IPS-20b (cell line): ENCODE data around the gene POMZP3.
"Not testable (repeated sequence)": the region's sequence is repeated elsewhere in the genome, so short reads cannot be mapped to it uniquely, and the experiment has no call there.

Experiments
- H3K27ac ChIP-seq: one replicate; pipeline ENCODE4 v1.5.1; 2013; ENCODE audit warnings: low read length
- H3K27me3 ChIP-seq: 2 replicates; pipeline ENCODE4 v1.6.1; 2013; ENCODE audit warnings: mild to moderate bottlenecking, low read length, inconsistent platforms; ENCODE audit not compliant: insufficient read depth
- H3K36me3 ChIP-seq: 2 replicates; pipeline ENCODE4 v1.6.1; 2013; ENCODE audit warnings: low read depth, mild to moderate bottlenecking, inconsistent platforms, low read length, moderate library complexity; ENCODE audit not compliant: insufficient read depth
- H3K4me1 ChIP-seq: 2 replicates; pipeline ENCODE4 v1.6.1; 2013; ENCODE audit warnings: mild to moderate bottlenecking, control low read depth, inconsistent platforms, low read length, moderate library complexity; ENCODE audit not compliant: insufficient read depth
- H3K4me3 ChIP-seq: 2 replicates; pipeline ENCODE4 v1.5.1; 2013; ENCODE audit warnings: mild to moderate bottlenecking, low read length, inconsistent platforms
- H3K9ac ChIP-seq: 2 replicates; pipeline ENCODE4 v1.6.1; 2013; ENCODE audit warnings: low read depth, mild to moderate bottlenecking, inconsistent platforms, low read length, moderate library complexity
- H3K9me3 ChIP-seq: 2 replicates; pipeline ENCODE4 v1.6.1; 2013; ENCODE audit warnings: mild to moderate bottlenecking, low read depth, low read length, inconsistent platforms; ENCODE audit not compliant: insufficient read depth

POMZP3 gene

DNA sequence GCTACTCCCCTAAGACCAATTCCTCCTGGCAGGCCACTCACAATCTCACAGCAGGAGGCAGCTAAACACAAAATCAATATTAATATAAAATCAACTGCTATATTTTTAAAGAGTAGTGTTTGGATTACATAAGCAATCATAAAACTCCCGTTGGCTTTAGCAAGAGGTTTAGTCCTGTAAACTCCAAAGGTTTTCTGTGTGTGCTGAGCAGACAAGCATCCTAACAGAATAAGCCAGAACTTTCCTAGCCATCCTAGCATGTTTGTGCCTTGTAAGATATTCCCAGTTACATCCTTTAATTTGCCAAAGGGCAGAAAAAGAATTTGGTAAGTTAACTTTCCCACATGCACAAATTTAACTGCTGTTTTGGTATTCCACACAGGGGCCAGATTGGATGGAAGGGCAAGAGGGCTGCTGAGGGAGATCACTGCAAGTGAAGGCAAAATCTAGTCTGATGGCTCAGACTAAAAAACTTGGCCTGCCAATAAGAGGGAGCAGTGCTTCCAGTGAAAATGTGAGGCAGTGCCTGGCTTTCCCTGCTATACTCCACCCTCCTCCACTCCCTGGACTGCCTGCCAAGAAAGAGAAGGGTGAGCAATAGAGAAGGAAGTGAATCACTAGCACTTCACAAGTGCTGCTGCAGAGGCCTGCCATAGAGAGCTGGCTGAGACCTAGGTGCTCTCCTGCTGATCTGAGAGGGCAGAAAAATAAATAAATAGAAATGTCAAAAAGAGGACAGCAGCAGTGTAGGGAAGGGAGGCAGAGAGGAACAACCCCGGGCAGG is 44.0 kb downstream of the POMZP3 start:
- H3K4me1 ChIP-seq, H3K9me3 ChIP-seq, H3K36me3 ChIP-seq, H3K27ac ChIP-seq, H3K9ac ChIP-seq, H3K27me3 ChIP-seq, H3K4me3 ChIP-seq: not testable (repeated sequence)

DNA sequence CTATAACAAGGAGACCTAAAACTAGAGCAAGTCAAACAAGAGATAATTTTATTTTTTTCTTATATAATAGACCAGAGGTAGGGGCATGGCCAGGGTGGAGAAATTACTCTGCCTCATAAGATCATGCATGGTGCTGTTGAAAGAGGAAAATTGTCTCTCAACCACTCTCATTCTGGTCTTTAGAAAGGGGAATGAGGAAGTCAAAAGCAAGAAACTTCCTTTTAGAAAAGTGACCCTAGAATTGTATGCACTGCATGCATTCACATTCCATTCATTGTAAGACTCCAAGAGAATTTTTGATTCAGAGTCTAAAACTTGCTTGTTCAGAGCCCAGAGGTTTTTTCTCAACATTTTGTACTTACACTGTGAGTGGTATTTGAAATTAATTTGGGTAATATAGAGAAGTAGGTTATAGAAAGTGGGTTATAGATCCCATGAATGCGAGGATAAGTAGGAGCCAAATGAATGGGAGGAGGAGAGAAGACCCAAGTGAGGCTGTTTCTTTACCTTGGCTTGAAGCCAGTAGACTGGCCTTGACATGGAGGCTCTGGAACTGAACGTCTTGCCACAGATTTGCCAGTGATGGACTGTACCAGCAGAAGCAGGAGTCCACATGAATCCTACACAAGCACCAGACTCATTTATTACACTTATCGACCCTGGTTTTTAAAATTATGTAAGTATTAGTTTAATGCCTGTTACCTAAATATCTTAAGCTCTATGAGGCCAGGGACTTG is 51.0 kb downstream of the POMZP3 start:
- H3K9ac ChIP-seq, H3K27me3 ChIP-seq, H3K4me3 ChIP-seq, H3K27ac ChIP-seq, H3K4me1 ChIP-seq, H3K36me3 ChIP-seq, H3K9me3 ChIP-seq: not testable (repeated sequence)

DNA sequence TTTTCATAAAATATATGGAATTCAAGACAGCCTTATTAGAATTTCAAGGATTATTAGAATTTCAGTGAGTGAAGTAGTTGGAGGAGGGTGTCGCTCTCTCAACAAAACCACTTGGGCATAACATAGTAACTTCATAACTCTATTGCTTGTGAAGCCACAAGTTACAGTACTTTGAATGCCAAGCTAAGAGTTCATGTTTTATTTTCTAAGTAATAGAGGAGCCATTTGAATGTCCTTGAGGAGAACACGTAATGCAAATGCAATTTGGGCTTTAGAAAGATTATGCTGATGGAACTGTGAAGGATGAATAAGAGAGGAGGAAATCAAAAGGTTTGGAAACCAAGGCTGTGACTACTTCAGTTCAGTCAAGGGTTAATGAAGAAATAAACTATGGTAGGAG is 51.6 kb downstream of the POMZP3 start:
- not testable (repeated sequence) for H3K9me3 ChIP-seq, H3K4me1 ChIP-seq, H3K4me3 ChIP-seq, H3K27me3 ChIP-seq, H3K36me3 ChIP-seq, H3K27ac ChIP-seq, H3K9ac ChIP-seq

DNA sequence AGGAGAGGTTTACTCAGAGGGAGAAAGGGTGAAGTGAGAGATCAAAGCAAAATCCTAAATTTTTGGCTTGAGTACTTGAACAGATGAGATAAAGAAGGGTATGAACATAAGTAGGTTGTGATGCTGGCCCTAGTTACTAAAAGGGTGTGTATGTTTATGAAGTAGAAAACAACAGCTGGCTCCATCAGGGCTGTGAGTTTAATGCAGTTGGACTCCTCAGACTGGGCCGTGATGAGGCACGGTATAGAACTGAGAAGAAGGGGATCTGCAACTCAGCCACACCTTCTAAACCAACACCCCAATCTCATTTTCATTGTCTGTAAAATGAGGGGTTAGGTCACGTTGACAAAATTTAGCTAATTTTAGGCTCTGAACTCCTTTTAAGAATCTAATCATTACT is 54.8 kb downstream of the POMZP3 start:
- not testable (repeated sequence) for H3K9ac ChIP-seq, H3K36me3 ChIP-seq, H3K4me3 ChIP-seq, H3K9me3 ChIP-seq, H3K27ac ChIP-seq, H3K4me1 ChIP-seq, H3K27me3 ChIP-seq

DNA sequence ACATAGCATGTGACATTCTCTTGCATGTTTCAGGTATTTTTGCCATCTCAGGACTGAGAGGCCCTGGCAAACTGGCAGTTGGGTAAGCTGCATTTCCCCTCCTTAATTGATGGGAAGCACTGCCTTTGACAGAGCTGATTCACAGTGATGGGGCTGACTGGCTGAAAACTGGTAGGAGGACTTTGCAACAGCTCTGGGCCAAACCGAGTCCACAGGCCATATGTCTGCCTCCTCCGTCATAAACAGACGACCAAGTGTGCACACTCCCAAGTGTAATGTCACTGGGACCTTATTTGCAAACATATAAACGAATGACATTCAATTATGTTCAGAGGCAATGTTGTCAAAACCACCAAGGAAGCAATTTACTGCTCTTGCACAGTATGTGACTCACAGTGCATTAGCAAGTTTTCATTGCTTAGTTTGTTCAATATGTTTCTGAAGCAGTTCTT is 56.7 kb downstream of the POMZP3 start:
- H3K9ac ChIP-seq, H3K4me1 ChIP-seq, H3K9me3 ChIP-seq, H3K27ac ChIP-seq, H3K36me3 ChIP-seq, H3K4me3 ChIP-seq, H3K27me3 ChIP-seq: not testable (repeated sequence)

DNA sequence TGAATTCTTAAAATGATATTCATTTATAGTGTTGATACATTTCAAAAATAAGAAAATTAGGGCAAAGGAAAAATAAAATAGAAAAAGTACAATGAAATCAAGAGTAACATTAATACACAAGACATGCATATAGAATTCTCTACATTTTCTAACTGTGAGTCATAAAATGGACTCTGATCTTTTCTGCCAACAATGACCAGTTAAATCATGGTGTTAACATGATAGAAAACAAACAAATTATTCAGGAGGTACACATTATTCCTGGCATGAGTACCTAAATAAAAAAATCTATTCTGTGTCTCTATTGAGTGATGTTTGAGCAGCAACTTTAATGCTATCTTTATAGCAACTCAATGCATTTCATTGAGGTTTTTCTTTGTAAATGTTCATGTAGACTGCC is 58.3 kb downstream of the POMZP3 start:
- H3K9me3 ChIP-seq, H3K4me1 ChIP-seq, H3K36me3 ChIP-seq, H3K27me3 ChIP-seq, H3K9ac ChIP-seq, H3K4me3 ChIP-seq, H3K27ac ChIP-seq: not testable (repeated sequence)

DNA sequence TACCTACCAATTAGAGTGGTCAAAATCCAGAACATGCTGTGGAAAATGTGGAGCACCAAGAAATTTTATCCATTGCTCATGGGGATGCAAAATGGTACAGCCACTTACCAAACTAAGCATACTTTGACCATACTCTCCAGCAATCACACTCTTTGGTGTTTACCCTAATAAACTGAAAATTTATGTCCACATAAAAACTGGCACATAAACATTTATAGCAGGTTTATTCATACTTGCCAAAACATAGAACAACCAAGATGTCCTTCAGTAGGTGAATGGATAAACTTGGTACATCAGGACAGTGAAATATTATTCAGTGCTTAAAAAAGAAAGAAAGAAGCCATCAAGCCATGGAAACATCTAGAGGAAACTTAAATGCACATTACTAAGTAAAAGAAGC is 59.3 kb downstream of the POMZP3 start:
- not testable (repeated sequence) for H3K9ac ChIP-seq, H3K4me3 ChIP-seq, H3K9me3 ChIP-seq, H3K27me3 ChIP-seq, H3K27ac ChIP-seq, H3K36me3 ChIP-seq, H3K4me1 ChIP-seq

DNA sequence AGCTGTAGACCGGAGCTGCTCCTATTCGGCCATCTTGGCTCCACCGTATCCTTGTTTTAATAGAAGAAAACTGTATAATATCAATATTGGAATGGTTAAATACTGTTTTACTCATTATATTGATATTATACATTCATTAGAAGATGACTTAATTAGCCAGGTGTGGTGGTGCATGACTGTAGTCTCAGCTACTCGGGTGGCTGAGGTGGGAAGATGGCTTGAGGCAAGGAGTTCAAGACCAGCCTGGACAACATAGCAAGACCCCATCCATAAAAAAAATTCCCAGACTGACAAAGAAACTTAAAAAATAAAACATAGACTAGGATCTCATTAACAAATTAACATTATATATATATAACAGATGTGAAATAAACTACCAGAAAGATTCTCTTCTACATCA is 59.8 kb downstream of the POMZP3 start:
- not testable (repeated sequence) for H3K4me3 ChIP-seq, H3K27ac ChIP-seq, H3K4me1 ChIP-seq, H3K9me3 ChIP-seq, H3K27me3 ChIP-seq, H3K36me3 ChIP-seq, H3K9ac ChIP-seq

DNA sequence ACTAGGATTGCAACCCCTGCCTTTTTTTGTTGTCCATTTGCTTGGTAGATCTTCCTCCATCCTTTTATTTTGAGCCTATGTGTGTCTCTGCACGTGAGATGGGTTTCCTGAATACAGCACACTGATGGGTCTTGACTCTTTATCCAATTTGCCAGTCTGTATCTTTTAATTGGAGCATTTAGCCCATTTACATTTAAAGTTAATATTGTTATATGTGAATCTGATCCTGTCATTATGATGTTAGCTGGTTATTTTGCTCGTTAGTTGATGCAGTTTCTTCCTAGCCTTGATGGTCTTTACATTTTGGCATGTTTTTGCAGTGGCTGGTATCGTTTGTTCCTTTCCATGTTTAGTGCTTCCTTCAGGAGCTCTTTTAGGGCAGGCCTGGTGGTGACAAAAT is 62.1 kb downstream of the POMZP3 start:
- not testable (repeated sequence) for H3K9me3 ChIP-seq, H3K36me3 ChIP-seq, H3K4me3 ChIP-seq, H3K27ac ChIP-seq, H3K9ac ChIP-seq, H3K27me3 ChIP-seq, H3K4me1 ChIP-seq

DNA sequence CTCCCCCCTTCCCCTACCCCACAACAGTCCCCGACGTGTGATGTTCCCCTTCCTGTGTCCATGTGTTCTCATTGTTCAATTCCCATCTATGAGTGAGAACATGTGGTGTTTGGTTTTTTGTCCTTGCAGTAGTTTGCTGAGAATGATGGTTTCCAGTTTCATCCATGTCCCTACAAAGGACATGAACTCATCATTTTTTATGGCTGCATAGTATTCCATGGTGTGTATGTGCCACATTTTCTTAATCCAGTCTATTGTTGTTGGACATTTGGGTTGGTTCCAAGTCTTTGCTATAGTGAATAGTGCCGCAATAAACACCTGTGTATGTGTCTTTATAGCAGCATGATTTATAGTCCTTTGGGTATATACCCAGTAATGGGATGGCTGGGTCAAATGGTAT is 65.7 kb downstream of the POMZP3 start:
- H3K4me3 ChIP-seq, H3K9me3 ChIP-seq, H3K27me3 ChIP-seq, H3K27ac ChIP-seq, H3K36me3 ChIP-seq, H3K4me1 ChIP-seq, H3K9ac ChIP-seq: not testable (repeated sequence)

DNA sequence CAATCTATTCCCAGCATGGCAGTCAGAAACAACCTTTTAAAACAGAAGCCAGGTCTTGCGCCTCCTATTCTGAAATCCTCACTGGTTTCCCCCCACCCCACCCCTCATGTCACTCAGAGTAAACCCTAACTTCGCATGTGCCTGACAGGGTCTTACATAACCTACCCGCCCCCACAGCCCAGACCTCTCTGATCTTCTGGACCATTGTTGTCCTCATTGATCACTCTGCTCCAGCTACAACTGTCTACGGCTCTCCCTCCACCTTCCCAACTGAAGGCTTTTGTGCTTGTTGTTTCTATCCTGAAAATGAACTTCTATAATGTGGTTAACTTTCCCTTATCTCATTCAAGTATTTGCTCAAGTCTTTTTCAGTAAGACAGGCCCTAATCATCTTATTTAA is 66.9 kb downstream of the POMZP3 start:
- not testable (repeated sequence) for H3K9me3 ChIP-seq, H3K4me3 ChIP-seq, H3K27ac ChIP-seq, H3K4me1 ChIP-seq, H3K27me3 ChIP-seq, H3K36me3 ChIP-seq, H3K9ac ChIP-seq
